ENCODE measurements around the gene ODAD3. TPM values are rescaled to one million over a fixed set of nuclear protein-coding genes. Genes with fewer than 3 reads are reported as not detected.
"Not testable (repeated sequence)": the region's sequence is repeated elsewhere in the genome, so short reads cannot be mapped to it uniquely, and the experiment has no call there.

The ODAD3 gene
- total RNA-seq, 1 donor from 2014 or later, result 2.2 TPM

DNA sequence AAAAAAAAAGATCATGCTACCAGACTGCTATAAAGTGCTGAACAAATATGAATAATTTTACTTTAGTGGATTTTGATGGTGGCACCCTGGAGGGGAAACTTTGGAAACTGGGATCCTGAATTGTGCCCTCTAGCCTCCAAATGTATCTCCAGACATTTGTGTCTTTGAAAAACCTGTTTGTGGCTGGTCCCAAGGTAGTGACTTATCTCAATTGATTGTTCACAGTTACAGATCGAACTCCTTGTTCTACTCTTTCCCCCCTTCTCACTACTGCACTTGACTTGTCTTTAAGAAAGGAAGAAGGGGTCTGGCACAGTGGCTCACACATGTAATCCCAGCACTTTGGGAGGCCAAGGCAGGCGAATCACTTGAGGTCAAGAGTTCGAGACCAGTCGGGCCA lies 26.3 kb downstream of the ODAD3 start:
- H3K9me3 Mint-ChIP-seq, result no peaks in the 10 kb centered on the region
- H3K27ac Mint-ChIP-seq, result no peak overlapping the region
- DNase-seq (ENCODE audit: extremely low spot score, unreplicated experiment), result no peak
- H3K27me3 Mint-ChIP-seq, result no peaks in the 10 kb centered on the region
- H3K36me3 Mint-ChIP-seq, result no peaks in the 10 kb centered on the region
- peaks cover 7% of the 10 kb centered on the region for H3K4me1 Mint-ChIP-seq (ENCODE audit: unreplicated experiment)
- TF ChIP-seq, protein P1, sequence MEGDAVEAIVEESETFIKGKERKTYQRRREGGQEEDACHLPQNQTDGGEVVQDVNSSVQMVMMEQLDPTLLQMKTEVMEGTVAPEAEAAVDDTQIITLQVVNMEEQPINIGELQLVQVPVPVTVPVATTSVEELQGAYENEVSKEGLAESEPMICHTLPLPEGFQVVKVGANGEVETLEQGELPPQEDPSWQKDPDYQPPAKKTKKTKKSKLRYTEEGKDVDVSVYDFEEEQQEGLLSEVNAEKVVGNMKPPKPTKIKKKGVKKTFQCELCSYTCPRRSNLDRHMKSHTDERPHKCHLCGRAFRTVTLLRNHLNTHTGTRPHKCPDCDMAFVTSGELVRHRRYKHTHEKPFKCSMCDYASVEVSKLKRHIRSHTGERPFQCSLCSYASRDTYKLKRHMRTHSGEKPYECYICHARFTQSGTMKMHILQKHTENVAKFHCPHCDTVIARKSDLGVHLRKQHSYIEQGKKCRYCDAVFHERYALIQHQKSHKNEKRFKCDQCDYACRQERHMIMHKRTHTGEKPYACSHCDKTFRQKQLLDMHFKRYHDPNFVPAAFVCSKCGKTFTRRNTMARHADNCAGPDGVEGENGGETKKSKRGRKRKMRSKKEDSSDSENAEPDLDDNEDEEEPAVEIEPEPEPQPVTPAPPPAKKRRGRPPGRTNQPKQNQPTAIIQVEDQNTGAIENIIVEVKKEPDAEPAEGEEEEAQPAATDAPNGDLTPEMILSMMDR (conservative IDR thresholded peaks at IDR 0.05), result no peak
- no peak overlapping the region for H3K4me3 Mint-ChIP-seq

DNA sequence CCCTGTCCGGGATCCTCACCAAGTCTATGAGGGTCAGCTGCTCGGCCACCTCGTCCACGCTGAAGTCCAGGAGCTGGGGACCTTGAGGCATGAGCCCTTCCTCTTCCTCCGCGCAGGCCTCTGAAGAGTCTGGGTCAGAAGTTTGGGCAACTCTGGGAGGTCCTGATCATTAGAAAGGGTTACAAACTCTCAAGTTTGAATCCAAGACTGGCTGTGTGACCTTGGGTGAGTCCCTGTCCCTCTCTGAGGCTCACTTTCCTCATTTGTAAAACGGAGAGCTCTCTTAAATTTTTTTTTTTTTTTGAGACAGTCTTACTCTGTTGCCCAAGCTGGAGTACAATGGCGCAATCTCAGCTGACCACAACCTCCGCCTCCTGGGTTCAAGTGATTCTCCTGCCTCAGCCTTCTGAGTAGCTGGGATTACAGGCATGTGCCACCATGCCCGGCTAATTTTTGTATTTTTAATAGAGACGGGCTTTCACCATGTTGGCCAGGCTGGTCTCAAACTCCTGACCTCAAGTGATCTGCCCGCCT lies 28.2 kb downstream of the ODAD3 start:
- not testable (repeated sequence) for H3K27ac Mint-ChIP-seq; H3K36me3 Mint-ChIP-seq; H3K4me1 Mint-ChIP-seq (ENCODE audit: unreplicated experiment); H3K4me3 Mint-ChIP-seq; DNase-seq (ENCODE audit: extremely low spot score, unreplicated experiment); H3K27me3 Mint-ChIP-seq; H3K9me3 Mint-ChIP-seq

DNA sequence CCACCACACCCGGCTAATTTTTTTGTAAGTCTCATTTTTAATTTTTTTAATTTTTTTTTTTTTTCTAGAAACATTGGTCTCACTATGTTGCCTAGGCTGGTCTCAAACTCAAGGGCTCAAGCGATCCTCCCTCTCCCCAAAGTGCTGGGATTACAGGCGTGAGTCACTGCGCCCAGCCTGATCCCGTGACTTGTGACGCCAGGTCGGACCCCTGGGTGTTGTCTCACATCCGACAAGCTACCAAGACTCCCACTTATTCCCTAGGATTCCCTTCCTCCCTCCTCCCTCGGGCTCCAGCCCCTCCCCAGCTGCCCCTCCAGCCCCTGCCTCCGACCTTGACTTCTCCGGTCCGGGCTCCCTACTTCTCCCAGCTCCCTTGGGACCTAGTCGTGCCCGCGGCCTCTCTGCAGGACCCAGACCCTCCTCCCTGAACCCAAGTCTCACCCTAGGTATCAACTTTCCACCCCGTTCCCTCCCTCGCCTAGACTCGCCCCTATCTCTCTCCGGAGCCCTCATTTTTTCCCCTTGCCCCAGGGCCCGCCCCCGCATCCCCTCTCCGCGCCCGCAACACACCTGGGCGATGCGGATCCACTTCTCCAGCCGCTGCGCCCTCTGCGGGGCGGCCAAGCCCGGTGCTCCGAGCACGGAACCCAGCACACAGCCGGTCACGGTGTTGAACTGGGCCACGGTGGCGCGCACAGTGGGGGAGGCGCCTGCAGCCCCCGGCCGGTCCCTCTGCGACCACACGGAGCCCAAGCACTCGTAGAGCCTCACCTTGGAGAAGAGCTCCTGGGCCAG lies 28.9 kb downstream of the ODAD3 start:
- H3K27me3 Mint-ChIP-seq, result no peaks in the 10 kb centered on the region
- H3K4me3 Mint-ChIP-seq, result no peak overlapping the region
- peaks cover 7% of the 10 kb centered on the region for H3K4me1 Mint-ChIP-seq (ENCODE audit: unreplicated experiment)
- TF ChIP-seq, protein P1 (conservative IDR thresholded peaks at IDR 0.05), result no peak
- H3K36me3 Mint-ChIP-seq, result no peaks in the 10 kb centered on the region
- DNase-seq (ENCODE audit: extremely low spot score, unreplicated experiment), result no peak
- no peaks in the 10 kb centered on the region for H3K9me3 Mint-ChIP-seq
- H3K27ac Mint-ChIP-seq, result no peak overlapping the region

DNA sequence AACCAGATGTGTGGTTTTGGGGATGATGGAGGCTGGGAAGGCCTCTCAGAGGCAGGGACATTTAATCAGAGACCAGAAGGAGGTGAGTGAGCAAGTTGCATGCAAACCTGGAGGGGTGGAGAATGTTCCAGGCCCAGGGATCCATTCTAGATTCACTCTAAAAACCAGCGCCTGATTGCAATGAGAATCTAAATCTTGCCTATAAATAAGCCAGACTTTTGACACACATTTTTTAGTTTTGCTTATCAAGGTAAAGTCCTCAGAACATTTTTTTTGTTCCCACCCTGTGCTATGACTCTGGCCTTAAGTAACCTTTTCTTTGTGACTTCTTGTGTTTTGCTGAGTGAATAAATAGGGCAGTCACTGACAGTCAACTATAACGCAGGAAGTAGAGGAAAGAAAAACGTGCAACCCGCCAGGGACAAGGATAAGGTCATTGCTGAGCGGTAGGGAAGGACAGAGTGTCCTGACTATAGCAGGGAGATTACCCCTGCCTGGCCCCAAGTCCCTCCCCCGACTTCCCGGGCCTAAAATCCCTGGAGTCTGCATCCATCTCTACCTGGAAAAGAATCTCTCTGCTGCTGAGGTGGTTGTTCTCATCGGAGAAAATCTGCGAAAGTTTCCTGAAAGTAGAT lies 30.2 kb downstream of the ODAD3 start:
- H3K36me3 Mint-ChIP-seq, result no peaks in the 10 kb centered on the region
- H3K9me3 Mint-ChIP-seq, result no peaks in the 10 kb centered on the region
- peaks cover 7% of the 10 kb centered on the region for H3K4me1 Mint-ChIP-seq (ENCODE audit: unreplicated experiment)
- TF ChIP-seq, protein P1 (conservative IDR thresholded peaks at IDR 0.05), result no peak
- no peak overlapping the region for H3K4me3 Mint-ChIP-seq
- H3K27me3 Mint-ChIP-seq, result no peaks in the 10 kb centered on the region
- DNase-seq (ENCODE audit: extremely low spot score, unreplicated experiment), result no peak
- H3K27ac Mint-ChIP-seq, result peak overlapping the region; percentile 50

DNA sequence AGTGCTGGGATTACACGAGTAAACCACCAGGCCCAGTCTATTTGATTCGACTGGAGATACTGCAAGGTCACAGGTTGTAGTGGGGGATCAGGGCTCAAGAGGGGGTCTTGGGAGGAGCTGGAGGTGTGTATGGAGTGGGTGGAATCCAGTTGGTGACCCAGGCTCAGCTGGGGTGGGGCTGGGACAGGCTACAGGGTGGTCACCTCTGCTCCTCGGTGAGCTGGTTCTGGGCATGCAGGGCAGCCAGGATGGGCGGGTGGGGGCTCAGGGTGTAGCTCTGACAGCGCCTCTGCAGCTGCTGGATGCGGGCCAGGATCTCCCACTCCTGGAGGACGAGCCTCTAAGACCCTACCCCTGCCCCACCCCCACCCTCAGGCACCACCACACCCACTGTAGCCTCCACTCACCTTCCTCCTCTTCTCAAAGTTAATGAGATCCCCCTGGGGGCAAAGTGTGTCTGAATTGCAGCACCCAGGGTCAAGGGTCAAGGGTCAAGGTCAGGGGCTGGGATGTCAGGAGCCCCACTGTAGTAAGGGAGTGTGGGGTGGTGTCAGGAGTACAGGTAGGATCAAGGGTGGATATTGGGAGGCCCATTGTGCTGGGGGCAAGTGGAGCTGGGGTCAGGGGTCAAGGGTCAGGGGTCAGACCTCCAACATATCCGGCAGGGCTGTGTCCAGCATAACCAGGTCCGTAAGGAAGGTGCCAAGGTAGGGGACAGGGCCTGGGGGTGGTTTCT lies 32.9 kb downstream of the ODAD3 start:
- Mint-ChIP-seq H3K36me3 (no peaks in the 10 kb centered on the region), H3K4me1 (ENCODE audit: unreplicated experiment) (peaks cover 7% of the 10 kb centered on the region), H3K27me3 (no peaks in the 10 kb centered on the region), H3K4me3 (no peak overlapping the region), H3K9me3 (no peaks in the 10 kb centered on the region), H3K27ac (no peak overlapping the region)
- TF ChIP-seq, protein P1 (conservative IDR thresholded peaks at IDR 0.05), result no peak
- no peak for DNase-seq (ENCODE audit: extremely low spot score, unreplicated experiment)

Data from type B pancreatic cell (in vitro differentiated cells).